Lower leg skin (tissue), 3 donors: ENCODE results near the gene EHBP1.

Experiments
- POLR2A ChIP-seq, 2 donors: fragments of 450-650 bp; IDR thresholded peaks; one replicate each; pipeline ENCODE4 v1.6.1; 2016 to 2017; ENCODE audit warnings: antibody characterized with exemption in 2 of 2, mild to moderate bottlenecking in 1 of 2, moderate library complexity in 1 of 2
- TF ChIP-seq, protein P1 (sequence below), 3 donors: fragments of 450-650 bp; IDR thresholded peaks; one replicate each; pipeline ENCODE4 v1.5.1; 2016; ENCODE audit warnings: antibody characterized with exemption in 3 of 3, mild to moderate bottlenecking in 3 of 3, moderate library complexity in 2 of 3

DNA sequence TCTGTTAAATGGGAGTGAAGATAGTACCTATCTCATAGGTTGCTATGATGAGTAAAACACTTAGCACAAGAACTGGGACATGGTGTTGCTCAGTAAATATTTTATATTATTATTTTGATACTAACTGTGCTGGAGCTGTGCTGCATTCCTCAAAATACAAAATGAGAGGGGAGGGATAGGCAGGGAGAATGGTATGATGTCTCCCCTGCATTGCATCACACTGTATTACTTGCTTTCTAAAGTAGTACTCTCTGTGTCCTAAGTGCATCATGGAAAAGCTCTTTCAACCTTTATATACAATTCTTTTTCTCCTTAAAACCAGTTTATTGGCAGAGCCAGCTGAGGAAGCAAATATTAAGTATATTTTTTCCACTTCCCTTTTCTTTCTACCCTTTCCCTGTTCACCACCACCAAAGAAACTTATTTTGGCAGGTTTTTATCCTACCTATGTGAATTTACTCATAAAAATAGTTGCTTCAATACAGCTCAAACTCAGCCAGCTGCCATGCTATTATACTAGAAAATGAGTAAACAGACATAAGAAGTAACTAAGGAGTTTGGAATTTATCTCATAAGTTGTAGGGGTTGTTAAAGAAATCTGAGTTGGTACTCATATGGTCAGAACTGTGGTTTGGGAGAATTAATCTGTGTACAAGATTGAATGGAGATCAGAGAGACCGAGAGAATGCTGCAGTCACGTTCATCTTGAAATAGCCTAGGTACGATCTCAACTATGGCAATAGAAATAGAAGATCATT, 60.3 kb downstream of the EHBP1 start:
- TF ChIP-seq POLR2A (IDR thresholded peaks at IDR 0.05): no peak
- TF ChIP-seq, protein P1, sequence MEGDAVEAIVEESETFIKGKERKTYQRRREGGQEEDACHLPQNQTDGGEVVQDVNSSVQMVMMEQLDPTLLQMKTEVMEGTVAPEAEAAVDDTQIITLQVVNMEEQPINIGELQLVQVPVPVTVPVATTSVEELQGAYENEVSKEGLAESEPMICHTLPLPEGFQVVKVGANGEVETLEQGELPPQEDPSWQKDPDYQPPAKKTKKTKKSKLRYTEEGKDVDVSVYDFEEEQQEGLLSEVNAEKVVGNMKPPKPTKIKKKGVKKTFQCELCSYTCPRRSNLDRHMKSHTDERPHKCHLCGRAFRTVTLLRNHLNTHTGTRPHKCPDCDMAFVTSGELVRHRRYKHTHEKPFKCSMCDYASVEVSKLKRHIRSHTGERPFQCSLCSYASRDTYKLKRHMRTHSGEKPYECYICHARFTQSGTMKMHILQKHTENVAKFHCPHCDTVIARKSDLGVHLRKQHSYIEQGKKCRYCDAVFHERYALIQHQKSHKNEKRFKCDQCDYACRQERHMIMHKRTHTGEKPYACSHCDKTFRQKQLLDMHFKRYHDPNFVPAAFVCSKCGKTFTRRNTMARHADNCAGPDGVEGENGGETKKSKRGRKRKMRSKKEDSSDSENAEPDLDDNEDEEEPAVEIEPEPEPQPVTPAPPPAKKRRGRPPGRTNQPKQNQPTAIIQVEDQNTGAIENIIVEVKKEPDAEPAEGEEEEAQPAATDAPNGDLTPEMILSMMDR (IDR thresholded peaks at IDR 0.05): no peak
